ENCODE results near the gene URM1. TPM values are rescaled to one million over a fixed set of nuclear protein-coding genes. Genes with fewer than 3 reads are reported as not detected.
"Not testable (repeated sequence)": the region's sequence is repeated elsewhere in the genome, so short reads cannot be mapped to it uniquely, and the experiment has no call there.

URM1 gene
- total RNA-seq, 1 donor, result 35.1 TPM

DNA sequence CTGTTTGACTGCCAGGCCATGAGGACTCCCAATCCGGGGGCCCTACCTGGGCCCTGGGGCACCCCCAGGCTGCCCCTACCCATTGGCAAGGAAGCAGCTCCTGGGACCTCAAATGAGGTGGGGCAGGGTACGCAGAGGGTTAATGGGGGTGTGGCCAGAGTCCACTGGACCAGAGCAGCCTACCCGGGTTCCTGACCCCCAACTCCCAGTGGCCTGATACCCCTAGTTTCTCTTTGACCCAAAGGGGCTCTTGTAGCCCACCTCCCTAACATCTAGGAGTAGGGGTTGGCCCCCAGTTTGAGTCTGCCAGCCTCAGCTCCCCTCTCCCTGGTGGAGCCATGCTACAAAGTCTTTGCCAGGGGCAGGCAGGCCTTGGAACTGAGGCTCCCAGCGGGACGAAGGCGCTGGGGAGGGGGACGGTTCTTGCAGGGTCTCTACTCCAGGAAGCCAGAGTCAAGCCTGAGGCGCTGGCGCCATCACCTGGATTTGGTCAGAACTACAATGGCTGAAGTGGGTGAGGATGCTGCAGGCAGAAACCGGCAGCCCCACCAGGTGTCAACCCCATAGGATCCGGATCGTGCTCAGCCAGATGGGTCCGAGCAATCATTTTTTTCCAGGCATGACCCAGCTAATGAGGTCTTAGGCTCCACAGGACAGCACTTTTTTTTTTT is 41.1 kb downstream of the URM1 start:
- Histone ChIP-seq H3K36me3 (ENCODE audit: insufficient read depth, low read length) (no peaks in the 10 kb centered on the region), H3K9me3 (ENCODE audit: low read depth, low read length) (no peaks in the 10 kb centered on the region), H2AFZ (ENCODE audit: low read length) (no peak overlapping the region), H3K27ac (ENCODE audit: low read depth, low read length) (no peak overlapping the region), H3K27me3 (ENCODE audit: insufficient read depth, low read length) (peaks cover 34% of the 10 kb centered on the region), H4K20me1 (ENCODE audit: insufficient read depth, low read length) (no peaks in the 10 kb centered on the region), H3K79me2 (ENCODE audit: insufficient read depth, low read length) (no peaks in the 10 kb centered on the region), H3K4me2 (ENCODE audit: insufficient read depth, low read length) (no peak overlapping the region), H3K4me1 (ENCODE audit: insufficient read depth, low read length) (peaks cover under 1% of the 10 kb centered on the region), H3K4me3 (ENCODE audit: insufficient read depth, low read length) (no peak overlapping the region)
- TF ChIP-seq, protein P1, sequence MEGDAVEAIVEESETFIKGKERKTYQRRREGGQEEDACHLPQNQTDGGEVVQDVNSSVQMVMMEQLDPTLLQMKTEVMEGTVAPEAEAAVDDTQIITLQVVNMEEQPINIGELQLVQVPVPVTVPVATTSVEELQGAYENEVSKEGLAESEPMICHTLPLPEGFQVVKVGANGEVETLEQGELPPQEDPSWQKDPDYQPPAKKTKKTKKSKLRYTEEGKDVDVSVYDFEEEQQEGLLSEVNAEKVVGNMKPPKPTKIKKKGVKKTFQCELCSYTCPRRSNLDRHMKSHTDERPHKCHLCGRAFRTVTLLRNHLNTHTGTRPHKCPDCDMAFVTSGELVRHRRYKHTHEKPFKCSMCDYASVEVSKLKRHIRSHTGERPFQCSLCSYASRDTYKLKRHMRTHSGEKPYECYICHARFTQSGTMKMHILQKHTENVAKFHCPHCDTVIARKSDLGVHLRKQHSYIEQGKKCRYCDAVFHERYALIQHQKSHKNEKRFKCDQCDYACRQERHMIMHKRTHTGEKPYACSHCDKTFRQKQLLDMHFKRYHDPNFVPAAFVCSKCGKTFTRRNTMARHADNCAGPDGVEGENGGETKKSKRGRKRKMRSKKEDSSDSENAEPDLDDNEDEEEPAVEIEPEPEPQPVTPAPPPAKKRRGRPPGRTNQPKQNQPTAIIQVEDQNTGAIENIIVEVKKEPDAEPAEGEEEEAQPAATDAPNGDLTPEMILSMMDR (IDR thresholded peaks at IDR 0.05; ENCODE audit: extremely low read depth, low read depth, low read length), result peak; percentile 64
- peak; percentile 93 for DNase-seq (ENCODE audit: insufficient read length, low spot score, missing footprints)

DNA sequence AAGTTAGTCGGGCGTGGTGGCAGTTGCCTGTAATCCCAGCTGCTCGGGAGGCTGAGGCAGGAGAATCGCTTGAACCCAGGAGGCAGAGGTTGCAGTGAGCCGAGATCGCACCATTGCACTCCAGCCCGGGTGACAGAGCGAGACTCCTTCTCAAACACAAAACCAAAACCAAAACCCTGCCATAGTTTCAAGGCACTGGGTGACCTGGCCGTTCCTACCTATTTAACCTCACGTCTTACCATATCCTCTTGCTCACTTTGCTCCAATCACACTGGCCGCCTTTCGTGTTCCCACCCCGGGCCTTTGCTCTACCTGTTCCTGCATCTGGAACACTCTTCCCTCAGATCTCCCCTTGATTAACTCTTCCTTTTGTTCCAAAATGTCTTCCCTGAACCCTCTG is 42.6 kb downstream of the URM1 start:
- H4K20me1 ChIP-seq (ENCODE audit: insufficient read depth, low read length); H3K79me2 ChIP-seq (ENCODE audit: insufficient read depth, low read length); H3K4me3 ChIP-seq (ENCODE audit: insufficient read depth, low read length); H3K36me3 ChIP-seq (ENCODE audit: insufficient read depth, low read length); H3K4me1 ChIP-seq (ENCODE audit: insufficient read depth, low read length); H2AFZ ChIP-seq (ENCODE audit: low read length); H3K9me3 ChIP-seq (ENCODE audit: low read depth, low read length); H3K4me2 ChIP-seq (ENCODE audit: insufficient read depth, low read length); H3K27ac ChIP-seq (ENCODE audit: low read depth, low read length): not testable (repeated sequence)
- H3K27me3 ChIP-seq (ENCODE audit: insufficient read depth, low read length), result peaks cover 38% of the 10 kb centered on the region
- DNase-seq (ENCODE audit: insufficient read length, low spot score, missing footprints), result peak; percentile 26

DNA sequence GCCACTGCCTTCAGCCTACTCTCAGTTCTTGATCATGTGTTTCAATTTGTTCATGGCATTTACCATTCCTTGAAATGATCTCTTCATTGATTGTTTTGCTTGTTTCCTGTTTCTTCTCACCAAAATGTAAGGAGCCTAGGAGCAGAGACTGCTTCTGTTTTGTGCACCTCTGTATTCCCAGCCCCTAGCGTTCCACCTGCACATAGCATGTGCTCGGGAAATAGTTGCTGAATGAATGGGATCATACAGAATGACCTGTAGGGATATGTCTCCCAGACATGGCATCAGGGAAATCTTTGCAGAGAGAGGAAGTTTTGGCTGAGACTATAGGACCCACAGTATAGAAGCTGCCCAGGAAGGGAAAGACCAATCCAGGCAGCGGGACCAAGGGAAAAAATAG is 43.3 kb downstream of the URM1 start:
- H3K9me3 ChIP-seq (ENCODE audit: low read depth, low read length), result no peaks in the 10 kb centered on the region

DNA sequence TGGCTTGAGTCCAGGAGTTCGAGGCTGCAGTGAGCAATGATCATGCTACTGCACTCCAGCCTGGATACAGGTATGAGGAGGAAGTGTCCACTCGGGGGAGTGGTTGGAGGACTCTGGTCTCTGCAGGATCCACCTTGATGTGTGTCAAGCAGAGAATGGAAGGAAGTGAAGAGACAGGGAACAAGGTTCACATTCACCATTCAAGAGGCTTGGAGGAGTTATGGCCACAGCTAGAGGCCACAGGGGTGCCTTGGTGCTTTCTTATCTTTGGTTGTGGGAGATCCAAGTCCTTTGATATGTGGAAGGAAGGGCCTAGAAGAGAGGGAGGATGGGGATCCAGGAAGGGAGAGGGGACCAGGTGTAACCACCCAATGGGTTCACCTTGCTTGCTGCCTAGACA is 44.1 kb downstream of the URM1 start:
- H2AFZ ChIP-seq (ENCODE audit: low read length), result no peak overlapping the region
- H3K79me2 ChIP-seq (ENCODE audit: insufficient read depth, low read length), result no peaks in the 10 kb centered on the region
- H3K4me3 ChIP-seq (ENCODE audit: insufficient read depth, low read length), result no peak overlapping the region
- H3K9me3 ChIP-seq (ENCODE audit: low read depth, low read length), result no peaks in the 10 kb centered on the region
- TF ChIP-seq, protein P1 (IDR thresholded peaks at IDR 0.05; ENCODE audit: extremely low read depth, low read depth, low read length), result no peak
- H3K4me1 ChIP-seq (ENCODE audit: insufficient read depth, low read length), result peaks cover 12% of the 10 kb centered on the region
- no peak overlapping the region for H3K4me2 ChIP-seq (ENCODE audit: insufficient read depth, low read length)
- peaks cover 38% of the 10 kb centered on the region for H3K27me3 ChIP-seq (ENCODE audit: insufficient read depth, low read length)
- peak; percentile 52 for DNase-seq (ENCODE audit: insufficient read length, low spot score, missing footprints)
- no peaks in the 10 kb centered on the region for H3K36me3 ChIP-seq (ENCODE audit: insufficient read depth, low read length)
- no peak overlapping the region for H3K27ac ChIP-seq (ENCODE audit: low read depth, low read length)
- H4K20me1 ChIP-seq (ENCODE audit: insufficient read depth, low read length), result no peaks in the 10 kb centered on the region

More for the DNA sequence above, 43.3 kb downstream of the URM1 start:
- DNase-seq (ENCODE audit: insufficient read length, low spot score, missing footprints), result peak; percentile 57
- no peak overlapping the region for H3K4me3 ChIP-seq (ENCODE audit: insufficient read depth, low read length)
- H3K27ac ChIP-seq (ENCODE audit: low read depth, low read length), result no peak overlapping the region
- no peaks in the 10 kb centered on the region for H3K36me3 ChIP-seq (ENCODE audit: insufficient read depth, low read length)
- H3K79me2 ChIP-seq (ENCODE audit: insufficient read depth, low read length), result no peaks in the 10 kb centered on the region
- peaks cover 38% of the 10 kb centered on the region for H3K27me3 ChIP-seq (ENCODE audit: insufficient read depth, low read length)
- H3K4me2 ChIP-seq (ENCODE audit: insufficient read depth, low read length), result no peak overlapping the region
- peaks cover 7% of the 10 kb centered on the region for H3K4me1 ChIP-seq (ENCODE audit: insufficient read depth, low read length)
- TF ChIP-seq, protein P1 (IDR thresholded peaks at IDR 0.05; ENCODE audit: extremely low read depth, low read depth, low read length), result peak; percentile 21
- H4K20me1 ChIP-seq (ENCODE audit: insufficient read depth, low read length), result no peaks in the 10 kb centered on the region
- no peak overlapping the region for H2AFZ ChIP-seq (ENCODE audit: low read length)

All from osteoblast (primary cell).